Measurements from ENCODE around the gene EDC3. TPM values are rescaled to one million over a fixed set of nuclear protein-coding genes. Genes with fewer than 3 reads are reported as not detected.
"Not testable (repeated sequence)": the region's sequence is repeated elsewhere in the genome, so short reads cannot be mapped to it uniquely, and the experiment has no call there.

EDC3 gene
- total RNA-seq, 1 donor from 2014 or later: 62.6 TPM

DNA sequence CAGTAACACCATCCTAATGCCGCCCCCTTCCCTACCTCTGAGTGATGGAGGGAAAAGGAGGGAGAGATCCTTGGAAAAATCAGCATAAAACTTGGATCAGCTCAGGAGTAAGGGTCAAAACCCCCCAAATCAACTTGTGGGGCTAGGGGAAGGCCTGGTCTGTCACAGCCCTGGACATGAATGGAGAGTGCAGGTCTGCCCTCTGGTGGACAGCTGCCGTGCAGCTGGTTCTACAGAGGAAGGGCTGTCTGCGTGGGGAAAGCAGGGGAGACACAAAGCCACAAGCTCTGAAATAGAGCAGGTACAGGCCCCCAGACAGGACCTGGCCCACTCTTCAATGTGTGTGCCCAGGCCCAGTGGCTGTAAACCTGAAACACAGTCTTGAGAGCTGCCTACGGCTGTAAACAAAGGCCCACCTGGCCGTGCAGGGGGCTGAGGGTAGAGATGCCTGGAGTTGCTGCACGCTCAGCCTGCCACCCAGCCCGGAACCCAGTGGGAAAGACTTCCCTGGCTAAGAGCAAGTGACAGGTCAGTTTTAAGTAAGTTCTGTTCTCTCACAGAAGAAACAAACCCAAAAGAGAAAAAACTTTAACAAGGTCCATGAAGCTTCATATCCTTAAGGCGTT, 63.8 kb downstream of the EDC3 start:
- TF ChIP-seq, protein P1, sequence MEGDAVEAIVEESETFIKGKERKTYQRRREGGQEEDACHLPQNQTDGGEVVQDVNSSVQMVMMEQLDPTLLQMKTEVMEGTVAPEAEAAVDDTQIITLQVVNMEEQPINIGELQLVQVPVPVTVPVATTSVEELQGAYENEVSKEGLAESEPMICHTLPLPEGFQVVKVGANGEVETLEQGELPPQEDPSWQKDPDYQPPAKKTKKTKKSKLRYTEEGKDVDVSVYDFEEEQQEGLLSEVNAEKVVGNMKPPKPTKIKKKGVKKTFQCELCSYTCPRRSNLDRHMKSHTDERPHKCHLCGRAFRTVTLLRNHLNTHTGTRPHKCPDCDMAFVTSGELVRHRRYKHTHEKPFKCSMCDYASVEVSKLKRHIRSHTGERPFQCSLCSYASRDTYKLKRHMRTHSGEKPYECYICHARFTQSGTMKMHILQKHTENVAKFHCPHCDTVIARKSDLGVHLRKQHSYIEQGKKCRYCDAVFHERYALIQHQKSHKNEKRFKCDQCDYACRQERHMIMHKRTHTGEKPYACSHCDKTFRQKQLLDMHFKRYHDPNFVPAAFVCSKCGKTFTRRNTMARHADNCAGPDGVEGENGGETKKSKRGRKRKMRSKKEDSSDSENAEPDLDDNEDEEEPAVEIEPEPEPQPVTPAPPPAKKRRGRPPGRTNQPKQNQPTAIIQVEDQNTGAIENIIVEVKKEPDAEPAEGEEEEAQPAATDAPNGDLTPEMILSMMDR (IDR thresholded peaks at IDR 0.05; ENCODE audit: unreplicated experiment): peak; percentile 90
- Mint-ChIP-seq H3K9me3 (ENCODE audit: low read depth) (no peaks in the 10 kb centered on the region), H3K4me3 (ENCODE audit: low read depth) (no peak overlapping the region), H3K27me3 (no peaks in the 10 kb centered on the region), H3K36me3 (ENCODE audit: insufficient read depth) (peaks cover 10% of the 10 kb centered on the region), H3K4me1 (ENCODE audit: low read depth) (no peaks in the 10 kb centered on the region), H3K27ac (no peak overlapping the region)
- DNase-seq (ENCODE audit: low spot score, unreplicated experiment): peak; percentile 55

DNA sequence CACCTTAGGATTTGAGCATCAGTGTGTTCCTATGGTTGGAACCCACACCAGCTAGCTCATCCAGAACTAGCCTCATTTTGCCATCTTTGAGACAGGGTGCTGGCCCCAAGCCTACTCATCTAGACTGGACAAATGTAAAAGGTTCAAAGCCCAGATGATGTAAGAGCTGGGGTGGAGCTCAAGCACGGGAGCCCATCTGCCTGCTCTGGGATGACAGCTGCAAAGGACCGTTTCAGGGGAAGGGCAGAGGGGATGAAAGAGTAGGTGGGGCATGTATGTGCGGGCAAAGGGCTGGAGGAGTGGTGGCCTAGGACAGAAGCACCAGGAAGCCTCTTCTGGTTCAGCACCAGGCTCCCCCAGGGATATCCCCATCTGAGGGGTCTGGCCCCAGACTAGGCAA, 64.4 kb downstream of the EDC3 start:
- Mint-ChIP-seq H3K27me3 (no peaks in the 10 kb centered on the region), H3K27ac (no peak overlapping the region), H3K36me3 (ENCODE audit: insufficient read depth) (peaks cover 10% of the 10 kb centered on the region), H3K4me1 (ENCODE audit: low read depth) (no peaks in the 10 kb centered on the region), H3K9me3 (ENCODE audit: low read depth) (no peaks in the 10 kb centered on the region), H3K4me3 (ENCODE audit: low read depth) (no peak overlapping the region)
- no peak for DNase-seq (ENCODE audit: low spot score, unreplicated experiment)
- TF ChIP-seq, protein P1 (IDR thresholded peaks at IDR 0.05; ENCODE audit: unreplicated experiment): no peak

DNA sequence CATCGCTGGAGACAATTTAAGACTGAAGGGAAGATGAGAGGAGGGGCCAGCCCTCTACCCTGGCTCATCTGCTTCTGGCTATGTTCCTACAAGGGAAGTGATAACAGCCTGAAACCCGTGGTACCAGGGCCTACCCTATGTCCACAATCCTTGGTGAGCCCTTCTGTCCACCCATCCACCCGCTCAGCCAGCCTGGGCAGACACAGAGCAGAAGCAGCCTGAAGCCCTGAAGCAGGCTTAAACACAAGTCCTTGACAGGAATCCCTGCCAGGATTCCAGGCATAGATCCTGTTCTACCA, 64.8 kb downstream of the EDC3 start:
- Mint-ChIP-seq H3K27me3 (no peaks in the 10 kb centered on the region), H3K36me3 (ENCODE audit: insufficient read depth) (peaks cover 10% of the 10 kb centered on the region), H3K4me3 (ENCODE audit: low read depth) (no peak overlapping the region), H3K4me1 (ENCODE audit: low read depth) (no peaks in the 10 kb centered on the region), H3K9me3 (ENCODE audit: low read depth) (no peaks in the 10 kb centered on the region), H3K27ac (no peak overlapping the region)
- DNase-seq (ENCODE audit: low spot score, unreplicated experiment): no peak
- TF ChIP-seq, protein P1 (IDR thresholded peaks at IDR 0.05; ENCODE audit: unreplicated experiment): no peak

- H3K27me3 Mint-ChIP-seq: no peaks in the 10 kb centered on the region
- no peak overlapping the region for H3K4me3 Mint-ChIP-seq (ENCODE audit: low read depth)
- H3K9me3 Mint-ChIP-seq (ENCODE audit: low read depth): no peaks in the 10 kb centered on the region
- peaks cover 11% of the 10 kb centered on the region for H3K36me3 Mint-ChIP-seq (ENCODE audit: insufficient read depth)
- TF ChIP-seq, protein P1 (IDR thresholded peaks at IDR 0.05; ENCODE audit: unreplicated experiment): no peak
- no peaks in the 10 kb centered on the region for H3K4me1 Mint-ChIP-seq (ENCODE audit: low read depth)
- no peak overlapping the region for H3K27ac Mint-ChIP-seq
- DNase-seq (ENCODE audit: low spot score, unreplicated experiment): no peak
Measured at GRCh38 chr15:74630284-74631086, 65.3 kb downstream of the EDC3 start.

DNA sequence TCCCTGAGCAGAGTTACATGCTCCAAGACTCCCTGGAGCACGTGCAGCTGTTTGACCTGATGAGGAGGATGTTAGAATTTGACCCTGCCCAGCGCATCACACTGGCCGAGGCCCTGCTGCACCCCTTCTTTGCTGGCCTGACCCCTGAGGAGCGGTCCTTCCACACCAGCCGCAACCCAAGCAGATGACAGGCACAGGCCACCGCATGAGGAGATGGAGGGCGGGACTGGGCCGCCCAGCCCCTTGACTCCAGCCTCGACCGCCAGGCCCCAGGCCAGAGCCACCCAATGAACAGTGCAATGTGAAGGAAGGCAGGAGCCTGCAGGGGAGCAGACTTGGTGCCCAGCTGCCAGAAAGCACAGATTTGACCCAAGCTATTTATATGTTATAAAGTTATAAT, 66.1 kb downstream of the EDC3 start:
- not testable (repeated sequence) for DNase-seq (ENCODE audit: low spot score, unreplicated experiment); H3K27me3 Mint-ChIP-seq; H3K27ac Mint-ChIP-seq; H3K4me1 Mint-ChIP-seq (ENCODE audit: low read depth); H3K4me3 Mint-ChIP-seq (ENCODE audit: low read depth); H3K9me3 Mint-ChIP-seq (ENCODE audit: low read depth); H3K36me3 Mint-ChIP-seq (ENCODE audit: insufficient read depth)

DNA sequence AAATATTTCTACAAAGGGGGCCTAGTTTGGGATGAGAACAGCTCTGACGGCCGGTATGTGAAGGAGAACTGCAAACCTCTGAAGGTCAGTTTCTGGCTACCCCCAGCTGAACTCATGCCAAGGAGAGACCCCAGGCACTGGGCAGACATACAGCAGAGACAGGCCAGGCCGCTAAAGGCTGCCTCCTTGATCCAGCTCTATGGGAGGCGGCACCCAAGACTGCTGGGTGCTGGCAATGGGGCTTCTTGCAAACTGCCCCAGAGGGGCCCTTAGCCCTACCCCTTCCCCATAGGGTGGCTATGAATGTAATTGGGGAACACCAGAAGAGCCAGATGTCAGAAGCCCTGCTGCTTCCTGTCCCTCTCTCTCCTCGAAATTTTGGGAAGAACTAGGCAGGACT, 66.9 kb downstream of the EDC3 start:
- no peaks in the 10 kb centered on the region for H3K4me1 Mint-ChIP-seq (ENCODE audit: low read depth)
- TF ChIP-seq, protein P1 (IDR thresholded peaks at IDR 0.05; ENCODE audit: unreplicated experiment): no peak
- H3K36me3 Mint-ChIP-seq (ENCODE audit: insufficient read depth): peaks cover 10% of the 10 kb centered on the region
- no peaks in the 10 kb centered on the region for H3K27me3 Mint-ChIP-seq
- DNase-seq (ENCODE audit: low spot score, unreplicated experiment): no peak
- no peak overlapping the region for H3K27ac Mint-ChIP-seq
- no peak overlapping the region for H3K4me3 Mint-ChIP-seq (ENCODE audit: low read depth)
- no peaks in the 10 kb centered on the region for H3K9me3 Mint-ChIP-seq (ENCODE audit: low read depth)

All from progenitor cell of endocrine pancreas (in vitro differentiated cells).